Mammary epithelial cell (primary cell): ENCODE results near the gene KCNMA1.

ENCODE experiments used
- EZH2 ChIP-seq: IDR thresholded peaks from 2 replicates; pipeline ENCODE4 v1.6.1; 2012; ENCODE audit warnings: low read length, inconsistent platforms, borderline replicate concordance
- TF ChIP-seq, protein P1 (sequence below), 2 donors: IDR thresholded peaks in 1 of 2; conservative IDR thresholded peaks in 1 of 2; 2 replicates each; pipeline ENCODE4 v1.5.1; 2011 to 2012; ENCODE audit warnings: inconsistent platforms in 2 of 2, low read length in 2 of 2, mild to moderate bottlenecking in 2 of 2, control low read depth in 1 of 2, low read depth in 1 of 2; ENCODE audit not compliant: insufficient read depth in 1 of 2; ENCODE audit errors: extremely low read depth in 1 of 2

DNA sequence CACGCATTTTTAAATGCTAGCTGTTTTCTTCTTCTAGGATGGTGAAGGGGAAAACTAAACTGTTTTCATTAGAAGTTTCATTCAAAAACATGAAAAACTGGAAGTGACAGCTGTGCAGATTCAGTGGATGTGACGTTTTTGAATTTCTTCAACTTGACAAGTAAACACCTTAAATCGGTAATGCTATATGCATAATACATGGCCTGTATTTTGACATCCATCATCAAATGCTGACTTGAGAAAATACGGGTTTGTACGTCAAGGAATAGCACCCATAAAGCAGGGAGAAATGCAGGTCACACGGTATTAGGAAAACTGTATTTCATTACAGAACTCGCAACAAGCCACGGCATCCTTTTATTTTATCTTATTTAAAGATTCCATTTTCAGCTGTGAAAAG lies 720.5 kb downstream of the KCNMA1 start:
- TF ChIP-seq, protein P1, sequence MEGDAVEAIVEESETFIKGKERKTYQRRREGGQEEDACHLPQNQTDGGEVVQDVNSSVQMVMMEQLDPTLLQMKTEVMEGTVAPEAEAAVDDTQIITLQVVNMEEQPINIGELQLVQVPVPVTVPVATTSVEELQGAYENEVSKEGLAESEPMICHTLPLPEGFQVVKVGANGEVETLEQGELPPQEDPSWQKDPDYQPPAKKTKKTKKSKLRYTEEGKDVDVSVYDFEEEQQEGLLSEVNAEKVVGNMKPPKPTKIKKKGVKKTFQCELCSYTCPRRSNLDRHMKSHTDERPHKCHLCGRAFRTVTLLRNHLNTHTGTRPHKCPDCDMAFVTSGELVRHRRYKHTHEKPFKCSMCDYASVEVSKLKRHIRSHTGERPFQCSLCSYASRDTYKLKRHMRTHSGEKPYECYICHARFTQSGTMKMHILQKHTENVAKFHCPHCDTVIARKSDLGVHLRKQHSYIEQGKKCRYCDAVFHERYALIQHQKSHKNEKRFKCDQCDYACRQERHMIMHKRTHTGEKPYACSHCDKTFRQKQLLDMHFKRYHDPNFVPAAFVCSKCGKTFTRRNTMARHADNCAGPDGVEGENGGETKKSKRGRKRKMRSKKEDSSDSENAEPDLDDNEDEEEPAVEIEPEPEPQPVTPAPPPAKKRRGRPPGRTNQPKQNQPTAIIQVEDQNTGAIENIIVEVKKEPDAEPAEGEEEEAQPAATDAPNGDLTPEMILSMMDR (conservative IDR thresholded peaks at IDR 0.05 in 1 of 2, IDR thresholded peaks at IDR 0.05 in 1 of 2; ENCODE audit: extremely low read depth in 1 of 2, insufficient read depth in 1 of 2, low read depth in 1 of 2, low read length in 2 of 2): no peak
- TF ChIP-seq EZH2: no peak
